CD14-positive monocyte (primary cell): ENCODE measurements around the gene CHIT1. TPM values are rescaled to one million over a fixed set of nuclear protein-coding genes. Genes with fewer than 3 reads are reported as not detected.

Experiments used
- DNase-seq, 3 donors: peaks; one replicate each; pipeline ENCODE4 v3.0.0-alpha.2; 2011 to 2022
- H2AFZ ChIP-seq: 2 replicates; pipeline ENCODE4 v1.6.0; 2012; ENCODE audit warnings: mild to moderate bottlenecking, low read depth, low read length, inconsistent platforms; ENCODE audit not compliant: insufficient read depth, poor library complexity, severe bottlenecking
- H3K27ac ChIP-seq, 2 donors: 1 replicate in 1 of 2; 2 replicates in 1 of 2; pipeline ENCODE4 v1.5.1; 2012 to 2013; ENCODE audit warnings: low read length in 2 of 2, control low read depth in 1 of 2, inconsistent platforms in 1 of 2, low read depth in 1 of 2, mild to moderate bottlenecking in 1 of 2
- H3K27me3 ChIP-seq, 2 donors: one replicate each; pipeline versions ENCODE4 v1.6.0 to v1.6.1; 2011 to 2013; ENCODE audit warnings: low read length in 2 of 2; ENCODE audit not compliant: control insufficient read depth in 2 of 2, insufficient read depth in 2 of 2
- H3K36me3 ChIP-seq, 2 donors: replicated peaks in 1 of 2; 1 replicate in 1 of 2; 2 replicates in 1 of 2; pipeline versions ENCODE4 v1.5.1 to v1.6.1; 2012 to 2013; ENCODE audit warnings: low read length in 2 of 2, control low read depth in 1 of 2, inconsistent platforms in 1 of 2, mild to moderate bottlenecking in 1 of 2; ENCODE audit not compliant: insufficient read depth in 2 of 2, control insufficient read depth in 1 of 2
- H3K4me1 ChIP-seq, 2 donors: 1 replicate in 1 of 2; 2 replicates in 1 of 2; pipeline versions ENCODE4 v1.5.1 to v1.6.1; 2012 to 2013; ENCODE audit warnings: low read length in 2 of 2, control low read depth in 1 of 2, inconsistent platforms in 1 of 2, mild to moderate bottlenecking in 1 of 2, moderate library complexity in 1 of 2; ENCODE audit not compliant: insufficient read depth in 2 of 2, control insufficient read depth in 1 of 2
- H3K4me2 ChIP-seq: replicated peaks from 2 replicates; pipeline ENCODE3; 2012; ENCODE audit warnings: low read length, moderate library complexity, mild to moderate bottlenecking; ENCODE audit not compliant: poor library complexity, severe bottlenecking; ENCODE audit errors: extremely low read depth
- H3K4me3 ChIP-seq, 3 experiments: fragments of 200-600 bp in 1 of 3; sonication (generic) in 1 of 3; replicated peaks in 1 of 3; 1 replicate in 2 of 3; 2 replicates in 1 of 3; pipeline ENCODE4 v1.5.1; 2011 to 2013; ENCODE audit warnings: low read length in 3 of 3, mild to moderate bottlenecking in 3 of 3, control low read depth in 2 of 3, low read depth in 2 of 3, inconsistent platforms in 1 of 3, moderate library complexity in 1 of 3
- H3K79me2 ChIP-seq: 2 replicates; pipeline ENCODE4 v1.6.0; 2012; ENCODE audit warnings: mild to moderate bottlenecking, control low read depth, inconsistent platforms, low read length, moderate library complexity; ENCODE audit not compliant: insufficient read depth
- H3K9ac ChIP-seq: 2 replicates; pipeline ENCODE4 v1.6.0; 2017; ENCODE audit warnings: low read length, mild to moderate bottlenecking; ENCODE audit not compliant: insufficient read depth, poor library complexity, severe bottlenecking
- H3K9me3 ChIP-seq, 2 donors: replicated peaks in 1 of 2; 1 replicate in 1 of 2; 2 replicates in 1 of 2; pipeline versions ENCODE4 v1.5.1 to v1.6.1; 2012 to 2013; ENCODE audit warnings: low read length in 2 of 2, control low read depth in 1 of 2; ENCODE audit not compliant: control insufficient read depth in 1 of 2, insufficient read depth in 1 of 2
- H4K20me1 ChIP-seq: 2 replicates; pipeline ENCODE4 v1.6.0; 2012; ENCODE audit warnings: mild to moderate bottlenecking, low read length, control low read depth, moderate library complexity; ENCODE audit not compliant: insufficient read depth
- H3K27ac Mint-ChIP-seq, 7 donors: one replicate each; pipeline ENCODE4 v1.8.0; 2020; ENCODE audit warnings: mild to moderate bottlenecking in 7 of 7, mixed read lengths in 7 of 7, moderate library complexity in 6 of 7, inconsistent platforms in 2 of 7
- H3K27me3 Mint-ChIP-seq, 3 donors: one replicate each; pipeline ENCODE4 v1.8.0; 2021 to 2022; ENCODE audit warnings: low read depth in 3 of 3, mild to moderate bottlenecking in 3 of 3, mixed read lengths in 3 of 3, moderate library complexity in 3 of 3, inconsistent platforms in 1 of 3
- H3K36me3 Mint-ChIP-seq, 2 donors: one replicate each; pipeline ENCODE4 v1.8.0; 2020; ENCODE audit warnings: mixed read lengths in 2 of 2, inconsistent platforms in 1 of 2, mild to moderate bottlenecking in 1 of 2
- H3K4me1 Mint-ChIP-seq: one replicate; pipeline ENCODE4 v1.8.0; 2020; ENCODE audit warnings: mild to moderate bottlenecking, mixed read lengths
- H3K4me3 Mint-ChIP-seq, 2 donors: one replicate each; pipeline ENCODE4 v1.8.0; 2020; ENCODE audit warnings: mild to moderate bottlenecking in 2 of 2, mixed read lengths in 2 of 2, moderate library complexity in 1 of 2
- H3K9me3 Mint-ChIP-seq, 7 donors: one replicate each; pipeline ENCODE4 v1.8.0; 2020 to 2022; ENCODE audit warnings: mixed read lengths in 7 of 7, mild to moderate bottlenecking in 6 of 7, moderate library complexity in 6 of 7, inconsistent platforms in 2 of 7
- CTCF ChIP-seq: fragments of 200-600 bp; IDR thresholded peaks from one replicate; pipeline ENCODE4 v1.8.0; 2022; ENCODE audit warnings: antibody characterized with exemption, mild to moderate bottlenecking
- WGBS: methylation state at CpG from one replicate; pipeline ENCODE4 v1.1.5; 2013; ENCODE audit warnings: missing lambda C conversion rate; ENCODE audit not compliant: insufficient coverage; 5-methylcytosine and 5-hydroxymethylcytosine counted together
- intact Hi-C, 2 donors: fragments of 100-400 bp; cut with micrococcal nuclease; formaldehyde crosslinking; loops; one replicate each; pipeline versions ENCODE4 v1.15.0 to v1.15.1; 2023
- polyA plus RNA-seq, 3 donors: library from polyadenylated mRNA; depleted of rRNA in 1 of 3; unstranded in 2 of 3; stranded (reverse) in 1 of 3; fragments of 300-500 nt in 2 of 3; fragments of >200 nt in 1 of 3; fragmentation: Illumina TruSeq in 2 of 3; gene quantifications; 1 replicate in 2 of 3; 2 replicates in 1 of 3; pipeline ENCODE4 v1.2.3, GENCODE V29; 2012 to 2021

CHIT1 gene
- polyA plus RNA-seq, 3 donors = 0.08 to 0.51 TPM; not detected in 1

GRCh38 chr1:203178821-203179666 lies 50.4 kb downstream of the CHIT1 start:
- Histone ChIP-seq H3K27ac (no peak overlapping the region), H3K4me1 (peaks cover 38 to 46% of the 10 kb centered on the region in 2 donors), H3K27me3 (no peaks in the 10 kb centered on the region), H4K20me1 (no peaks in the 10 kb centered on the region), H3K36me3 (no peaks in the 10 kb centered on the region), H3K4me2 (no peak overlapping the region), H3K9ac (no peak overlapping the region), H3K4me3 (no peak overlapping the region), H3K9me3 (no peaks in the 10 kb centered on the region), H2AFZ (no peak overlapping the region), H3K79me2 (no peaks in the 10 kb centered on the region)
- Mint-ChIP-seq H3K27me3 (peaks cover 2 to 12% (median 8%) of the 10 kb centered on the region in 3 donors), H3K27ac (peak overlapping the region in 1 of 7 donors; percentile 12), H3K4me3 (no peak overlapping the region), H3K4me1 (peaks cover 56% of the 10 kb centered on the region), H3K36me3 (no peaks in the 10 kb centered on the region), H3K9me3 (no peaks in the 10 kb centered on the region)
- WGBS = 78% methylated on average over 12 of the region's 14 CpGs
- intact Hi-C loops = loop anchor here in 1 of 2 donors (5.0 kb wide), 2 partner anchors 38 to 52 kb away; partner anchors contain the start of gene ADORA1
- TF ChIP-seq CTCF = no peak
- no peak for DNase-seq

- no peak overlapping the region for H3K4me3 ChIP-seq
- no peaks in the 10 kb centered on the region for H3K27me3 ChIP-seq
- H3K9ac ChIP-seq = no peak overlapping the region
- H3K4me1 ChIP-seq = peaks cover 38 to 46% of the 10 kb centered on the region in 2 donors
- WGBS = 94% methylated on average over 3 of the region's 5 CpGs
- H3K79me2 ChIP-seq = no peaks in the 10 kb centered on the region
- Mint-ChIP-seq H3K9me3 (no peaks in the 10 kb centered on the region), H3K27ac (peak overlapping the region in 1 of 7 donors; percentile 35), H3K4me1 (peaks cover 56% of the 10 kb centered on the region), H3K36me3 (no peaks in the 10 kb centered on the region), H3K4me3 (no peak overlapping the region), H3K27me3 (peaks cover 3 to 12% (median 9%) of the 10 kb centered on the region in 3 donors)
- H3K4me2 ChIP-seq = no peak overlapping the region
- H3K36me3 ChIP-seq = no peaks in the 10 kb centered on the region
- no peak for DNase-seq
- no peaks in the 10 kb centered on the region for H4K20me1 ChIP-seq
- TF ChIP-seq CTCF = no peak
- H3K27ac ChIP-seq = no peak overlapping the region
- intact Hi-C loops = loop anchor here in 1 of 2 donors (5.0 kb wide), 2 partner anchors 39 to 51 kb away; partner anchors contain the start of gene ADORA1
- H3K9me3 ChIP-seq = no peaks in the 10 kb centered on the region
- H2AFZ ChIP-seq = no peak overlapping the region
Observed at GRCh38 chr1:203178083-203178482, 51.4 kb downstream of the CHIT1 start.
